ENCODE data around the gene MOCOS.

MOCOS gene

GRCh38 chr18:36308711-36309435 lies 121.6 kb downstream of the MOCOS start:
- no peak overlapping the region for H3K27ac ChIP-seq (ENCODE audit: extremely low read depth, low read depth, low read length)
- no peaks in the 10 kb centered on the region for H3K36me3 ChIP-seq (ENCODE audit: control insufficient read depth in 2 of 2, insufficient read depth in 1 of 2, low read length in 2 of 2)

GRCh38 chr18:36309436-36310391 lies 122.4 kb downstream of the MOCOS start:
- Histone ChIP-seq H3K27ac (ENCODE audit: extremely low read depth, low read depth, low read length) (no peak overlapping the region), H3K36me3 (ENCODE audit: control insufficient read depth in 2 of 2, insufficient read depth in 1 of 2, low read length in 2 of 2) (no peaks in the 10 kb centered on the region), H3K4me1 (ENCODE audit: control insufficient read depth, insufficient read depth, low read length) (no peaks in the 10 kb centered on the region), H3K9me3 (ENCODE audit: control insufficient read depth, insufficient read depth, low read depth, low read length) (no peaks in the 10 kb centered on the region), H3K4me3 (ENCODE audit: low read depth, low read length) (no peak overlapping the region)
- ChIA-PET CTCF (interaction anchor here (0.6 to 1.4 kb wide), 3 partner anchors 12 to 25 kb away, joined by 3 to 5 read pairs (median 4); partner anchors contain the start of gene FHOD3), POLR2A (interaction anchor here (0.7 to 1.7 kb wide), 2 partner anchors 12 to 228 kb away, joined by 3 to 11 read pairs; partner anchors contain the start of gene FHOD3)
- TF ChIP-seq BCL11A (tag by site-specific recombination; IDR thresholded peaks at IDR 0.05; ENCODE audit: low read depth) (no peak), HOXA7 (CRISPR knock-in tag; IDR thresholded peaks at IDR 0.05; ENCODE audit: borderline replicate concordance) (0 out of 2 replicates have a peak, but pooled peaks have one; percentile 42), TRIM28 (IDR thresholded peaks at IDR 0.05; ENCODE audit: borderline replicate concordance, low read length) (0 out of 2 replicates have a peak, but pooled peaks have one; percentile 40)

More at GRCh38 chr18:36308711-36309435, 121.6 kb downstream of the MOCOS start:
- TF ChIP-seq ZBTB10 (tag by site-specific recombination; IDR thresholded peaks at IDR 0.05) (no peak), ZNF621 (tag by site-specific recombination; IDR thresholded peaks at IDR 0.05) (no peak), SCRT2 (tag by site-specific recombination; IDR thresholded peaks at IDR 0.05) (no peak), ZNF214 (tag by site-specific recombination; IDR thresholded peaks at IDR 0.05; ENCODE audit: borderline replicate concordance) (no peak), GLI2 (tag by site-specific recombination; IDR thresholded peaks at IDR 0.05; ENCODE audit: borderline replicate concordance, low read depth) (no peak), ZNF791 (tag by site-specific recombination; IDR thresholded peaks at IDR 0.05) (no peak), ZNF23 (tag by site-specific recombination; IDR thresholded peaks at IDR 0.05; ENCODE audit: borderline replicate concordance) (no peak), ZNF274 (IDR thresholded peaks at IDR 0.05; ENCODE audit: low read length) (no peak), ZNF274 (tag by site-specific recombination; IDR thresholded peaks at IDR 0.05; ENCODE audit: borderline replicate concordance) (no peak), ZNF555 (tag by site-specific recombination; conservative IDR thresholded peaks at IDR 0.05) (no peak), ZNF146 (tag by site-specific recombination; IDR thresholded peaks at IDR 0.05) (no peak), GFI1B (tag by site-specific recombination; IDR thresholded peaks at IDR 0.05) (no peak), YY1 (tag by site-specific recombination; IDR thresholded peaks at IDR 0.05) (no peak), ZNF18 (tag by site-specific recombination; IDR thresholded peaks at IDR 0.05) (no peak)
- no peaks in the 10 kb centered on the region for H3K9me3 ChIP-seq (ENCODE audit: control insufficient read depth, insufficient read depth, low read depth, low read length)
- CTCF ChIA-PET: interaction anchor here (0.6 to 1.4 kb wide), 4 partner anchors 12 to 102 kb away, joined by 3 to 5 read pairs (median 4); partner anchors contain the start of gene FHOD3
- POLR2A ChIA-PET: interaction anchor here (1.7 kb wide), 1 partner anchor 11 kb away, joined by 11 read pairs; the partner anchor contains the start of gene FHOD3
- no peaks in the 10 kb centered on the region for H3K4me1 ChIP-seq (ENCODE audit: control insufficient read depth, insufficient read depth, low read length)
- H3K4me3 ChIP-seq (ENCODE audit: low read depth, low read length): no peak overlapping the region
